GM23338 (cell line): ENCODE measurements around the gene FAM149B1. TPM values are rescaled to one million over a fixed set of nuclear protein-coding genes. Genes with fewer than 3 reads are reported as not detected.

ENCODE experiments used
- ATAC-seq: fragments of 200-7000 bp; cut with Tn5 transposase; 3 replicates; pipeline ENCODE4 v1.9.1; 2020
- DNase-seq: peaks from one replicate; pipeline ENCODE4 v3.0.0-alpha.2; 2015; ENCODE audit warnings: low spot score
- H2AFZ ChIP-seq: fragments of 200-600 bp; sonication (generic); 2 replicates; pipeline ENCODE4 v1.8.0; 2016; ENCODE audit warnings: antibody characterized with exemption, mild to moderate bottlenecking, moderate library complexity
- H3F3A ChIP-seq: fragments of 200-600 bp; sonication (generic); replicated peaks from 2 replicates; pipeline ENCODE4 v1.8.0; 2017; ENCODE audit warnings: antibody characterized with exemption, mixed run types, low read depth
- H3K27ac ChIP-seq: fragments of 200-600 bp; sonication (generic); 2 replicates; pipeline ENCODE4 v1.6.1; 2016; ENCODE audit warnings: low read depth
- H3K27me3 ChIP-seq: fragments of 200-600 bp; sonication (generic); 2 replicates; pipeline ENCODE4 v1.8.0; 2016; ENCODE audit warnings: mild to moderate bottlenecking, mixed run types, moderate library complexity; ENCODE audit not compliant: insufficient read depth
- H3K36me3 ChIP-seq: fragments of 200-600 bp; sonication (generic); 2 replicates; pipeline ENCODE4 v1.8.0; 2016; ENCODE audit warnings: mild to moderate bottlenecking; ENCODE audit not compliant: insufficient read depth
- H3K4me1 ChIP-seq: fragments of 200-600 bp; sonication (generic); 2 replicates; pipeline ENCODE4 v1.8.0; 2016; ENCODE audit warnings: mild to moderate bottlenecking, moderate library complexity; ENCODE audit not compliant: insufficient read depth
- H3K4me2 ChIP-seq: fragments of 200-600 bp; sonication (generic); 2 replicates; pipeline ENCODE4 v1.7.1; 2017; ENCODE audit warnings: mixed run types
- H3K4me3 ChIP-seq: fragments of 200-600 bp; sonication (generic); 2 replicates; pipeline ENCODE4 v1.6.1; 2016; ENCODE audit warnings: mixed run types
- H3K79me2 ChIP-seq: fragments of 200-600 bp; sonication (generic); replicated peaks from 2 replicates; pipeline ENCODE4 v1.8.0; 2017; ENCODE audit warnings: mild to moderate bottlenecking; ENCODE audit not compliant: insufficient read depth
- H3K9me2 ChIP-seq: fragments of 200-600 bp; sonication (generic); 2 replicates; pipeline ENCODE4 v1.8.0; 2017; ENCODE audit not compliant: insufficient read depth
- H4K20me1 ChIP-seq: fragments of 200-600 bp; sonication (generic); replicated peaks from 2 replicates; pipeline ENCODE4 v1.8.0; 2017; ENCODE audit warnings: mild to moderate bottlenecking; ENCODE audit not compliant: insufficient read depth
- H3K27ac Mint-ChIP-seq: 2 replicates; pipeline ENCODE4 v1.8.0; 2020; ENCODE audit warnings: inconsistent platforms, mild to moderate bottlenecking, moderate library complexity, mixed read lengths
- H3K27me3 Mint-ChIP-seq: 3 replicates; pipeline ENCODE4 v1.8.0; 2022; ENCODE audit warnings: low read depth, mild to moderate bottlenecking, moderate library complexity, mixed read lengths, inconsistent platforms; ENCODE audit not compliant: insufficient read depth, poor library complexity
- H3K36me3 Mint-ChIP-seq: 3 replicates; pipeline ENCODE4 v1.8.0; 2021; ENCODE audit warnings: low read depth, mild to moderate bottlenecking, inconsistent platforms, moderate library complexity, mixed read lengths
- H3K4me1 Mint-ChIP-seq: 3 replicates; pipeline ENCODE4 v1.8.0; 2020; ENCODE audit warnings: mild to moderate bottlenecking, inconsistent platforms, mixed read lengths
- H3K4me3 Mint-ChIP-seq: 3 replicates; pipeline ENCODE4 v1.8.0; 2021; ENCODE audit warnings: moderate library complexity, mild to moderate bottlenecking, inconsistent platforms, mixed read lengths
- H3K9me3 Mint-ChIP-seq: 3 replicates; pipeline ENCODE4 v1.8.0; 2020; ENCODE audit warnings: moderate library complexity, mild to moderate bottlenecking, inconsistent platforms, mixed read lengths
- CREB1 ChIP-seq: fragments of 250-450 bp; sonication (Bioruptor Pico); IDR thresholded peaks from 2 replicates; pipeline ENCODE4 v1.5.0; 2020; ENCODE audit warnings: low read depth, mild to moderate bottlenecking, moderate library complexity
- CTCF ChIP-seq, 2 experiments: fragments of 200-600 bp in 1 of 2; sonication (generic) in 1 of 2; conservative IDR thresholded peaks; 2 replicates each; pipeline versions ENCODE4 v1.5.1 to v1.6.1; 2016 to 2017; ENCODE audit warnings: antibody characterized with exemption in 2 of 2, low read depth in 2 of 2, mild to moderate bottlenecking in 2 of 2, moderate library complexity in 1 of 2
- EZH2 ChIP-seq: fragments of 200-600 bp; sonication (generic); IDR thresholded peaks from one replicate; pipeline ENCODE4 v1.8.0; 2017; ENCODE audit warnings: antibody characterized with exemption, mild to moderate bottlenecking, low read depth; ENCODE audit not compliant: unreplicated experiment
- EZH2phosphoT487 ChIP-seq: fragments of 200-600 bp; sonication (generic); IDR thresholded peaks from one replicate; pipeline ENCODE4 v1.8.1; 2018; ENCODE audit warnings: antibody characterized with exemption; ENCODE audit not compliant: unreplicated experiment
- JUNB ChIP-seq: IDR thresholded peaks from one replicate; pipeline ENCODE4 v1.6.1; 2016; ENCODE audit warnings: antibody characterized with exemption; ENCODE audit not compliant: unreplicated experiment
- NANOG ChIP-seq: IDR thresholded peaks from 2 replicates; pipeline ENCODE4 v1.6.1; 2016; ENCODE audit warnings: antibody characterized with exemption, borderline replicate concordance
- POLR2AphosphoS5 ChIP-seq: IDR thresholded peaks from 2 replicates; pipeline ENCODE4 v1.6.1; 2016; ENCODE audit warnings: antibody characterized with exemption, low read depth
- STAT1 ChIP-seq: IDR thresholded peaks from one replicate; pipeline ENCODE4 v1.6.1; 2016; ENCODE audit warnings: antibody characterized with exemption; ENCODE audit not compliant: unreplicated experiment
- ZNF114 ChIP-seq: fragments of 250-450 bp; sonication (Bioruptor Pico); IDR thresholded peaks from 2 replicates; pipeline ENCODE4 v1.5.0; 2020; ENCODE audit warnings: mild to moderate bottlenecking, moderate library complexity
- ZNF331 ChIP-seq: fragments of 250-450 bp; sonication (Bioruptor Pico); IDR thresholded peaks from 2 replicates; pipeline ENCODE4 v1.5.0; 2020; ENCODE audit warnings: low read depth, mild to moderate bottlenecking, moderate library complexity
- ZNF462 ChIP-seq: fragments of 250-450 bp; sonication (Bioruptor Pico); IDR thresholded peaks from 2 replicates; pipeline ENCODE4 v1.5.0; 2020; ENCODE audit warnings: mild to moderate bottlenecking, moderate library complexity
- polyA plus RNA-seq: library from polyadenylated mRNA; unstranded; fragments of >200 nt; fragmentation: Nextera tagmentation; extraction: Ambion mirVana; gene quantifications from 2 replicates; pipeline ENCODE4 v1.2.1, GENCODE V29; 2016
- total RNA-seq: library from RNA; depleted of rRNA; stranded (reverse); fragments of >200 nt; shearing (Covaris generic); gene quantifications from 2 replicates; pipeline ENCODE4 v1.2.3, GENCODE V29; 2014
- TF ChIP-seq, protein P1 (sequence below): IDR thresholded peaks from one replicate; pipeline ENCODE4 v1.6.1; 2018; ENCODE audit warnings: antibody characterized with exemption; ENCODE audit not compliant: unreplicated experiment
- TF ChIP-seq, protein P2 (sequence below): IDR thresholded peaks from 2 replicates; pipeline ENCODE4 v1.6.1; 2016; ENCODE audit warnings: antibody characterized with exemption

FAM149B1 gene
- total and polyA plus RNA-seq, 2 experiments from 2014 or later: 11.2 to 19.3 TPM

GRCh38 chr10:73182568-73182967 lies 14.6 kb downstream of the FAM149B1 start:
- Mint-ChIP-seq H3K9me3 (no peaks in the 10 kb centered on the region), H3K27ac (no peak overlapping the region), H3K27me3 (no peaks in the 10 kb centered on the region), H3K4me1 (no peaks in the 10 kb centered on the region), H3K4me3 (no peak overlapping the region), H3K36me3 (peaks cover 13% of the 10 kb centered on the region; the same call in 1 of the 3 replicates)
- ATAC-seq (no peak), DNase-seq (no peak)
- Histone ChIP-seq H4K20me1 (no peaks in the 10 kb centered on the region), H3K79me2 (no peaks in the 10 kb centered on the region), H3F3A (no peaks in the 10 kb centered on the region), H3K4me2 (no peak overlapping the region), H3K36me3 (no peaks in the 10 kb centered on the region), H3K27ac (no peak overlapping the region), H2AFZ (no peak overlapping the region), H3K4me3 (no peak overlapping the region), H3K9me2 (no peaks in the 10 kb centered on the region), H3K4me1 (no peaks in the 10 kb centered on the region), H3K27me3 (no peaks in the 10 kb centered on the region)
- TF ChIP-seq JUNB: no peak
- no peak for TF ChIP-seq EZH2
- no peak for TF ChIP-seq ZNF462
- no peak for TF ChIP-seq STAT1
- no peak for TF ChIP-seq EZH2phosphoT487
- TF ChIP-seq ZNF114 (CRISPR knock-in tag): no peak
- TF ChIP-seq ZNF331 (CRISPR knock-in tag): no peak
- TF ChIP-seq, protein P1, sequence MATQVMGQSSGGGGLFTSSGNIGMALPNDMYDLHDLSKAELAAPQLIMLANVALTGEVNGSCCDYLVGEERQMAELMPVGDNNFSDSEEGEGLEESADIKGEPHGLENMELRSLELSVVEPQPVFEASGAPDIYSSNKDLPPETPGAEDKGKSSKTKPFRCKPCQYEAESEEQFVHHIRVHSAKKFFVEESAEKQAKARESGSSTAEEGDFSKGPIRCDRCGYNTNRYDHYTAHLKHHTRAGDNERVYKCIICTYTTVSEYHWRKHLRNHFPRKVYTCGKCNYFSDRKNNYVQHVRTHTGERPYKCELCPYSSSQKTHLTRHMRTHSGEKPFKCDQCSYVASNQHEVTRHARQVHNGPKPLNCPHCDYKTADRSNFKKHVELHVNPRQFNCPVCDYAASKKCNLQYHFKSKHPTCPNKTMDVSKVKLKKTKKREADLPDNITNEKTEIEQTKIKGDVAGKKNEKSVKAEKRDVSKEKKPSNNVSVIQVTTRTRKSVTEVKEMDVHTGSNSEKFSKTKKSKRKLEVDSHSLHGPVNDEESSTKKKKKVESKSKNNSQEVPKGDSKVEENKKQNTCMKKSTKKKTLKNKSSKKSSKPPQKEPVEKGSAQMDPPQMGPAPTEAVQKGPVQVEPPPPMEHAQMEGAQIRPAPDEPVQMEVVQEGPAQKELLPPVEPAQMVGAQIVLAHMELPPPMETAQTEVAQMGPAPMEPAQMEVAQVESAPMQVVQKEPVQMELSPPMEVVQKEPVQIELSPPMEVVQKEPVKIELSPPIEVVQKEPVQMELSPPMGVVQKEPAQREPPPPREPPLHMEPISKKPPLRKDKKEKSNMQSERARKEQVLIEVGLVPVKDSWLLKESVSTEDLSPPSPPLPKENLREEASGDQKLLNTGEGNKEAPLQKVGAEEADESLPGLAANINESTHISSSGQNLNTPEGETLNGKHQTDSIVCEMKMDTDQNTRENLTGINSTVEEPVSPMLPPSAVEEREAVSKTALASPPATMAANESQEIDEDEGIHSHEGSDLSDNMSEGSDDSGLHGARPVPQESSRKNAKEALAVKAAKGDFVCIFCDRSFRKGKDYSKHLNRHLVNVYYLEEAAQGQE: no peak
- no peak for TF ChIP-seq CREB1 (CRISPR knock-in tag)
- TF ChIP-seq, protein P2, sequence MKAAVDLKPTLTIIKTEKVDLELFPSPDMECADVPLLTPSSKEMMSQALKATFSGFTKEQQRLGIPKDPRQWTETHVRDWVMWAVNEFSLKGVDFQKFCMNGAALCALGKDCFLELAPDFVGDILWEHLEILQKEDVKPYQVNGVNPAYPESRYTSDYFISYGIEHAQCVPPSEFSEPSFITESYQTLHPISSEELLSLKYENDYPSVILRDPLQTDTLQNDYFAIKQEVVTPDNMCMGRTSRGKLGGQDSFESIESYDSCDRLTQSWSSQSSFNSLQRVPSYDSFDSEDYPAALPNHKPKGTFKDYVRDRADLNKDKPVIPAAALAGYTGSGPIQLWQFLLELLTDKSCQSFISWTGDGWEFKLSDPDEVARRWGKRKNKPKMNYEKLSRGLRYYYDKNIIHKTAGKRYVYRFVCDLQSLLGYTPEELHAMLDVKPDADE: no peak
- no peak for TF ChIP-seq POLR2AphosphoS5
- no peak for TF ChIP-seq NANOG
- TF ChIP-seq CTCF (conservative IDR thresholded peaks at IDR 0.05; ENCODE audit: low read depth in 2 of 2): no peak
